Muscle of leg (tissue), 16 donors: ENCODE measurements around the gene NFS1. TPM values are rescaled to one million over a fixed set of nuclear protein-coding genes. Genes with fewer than 3 reads are reported as not detected.
"Not testable (repeated sequence)": the region's sequence is repeated elsewhere in the genome, so short reads cannot be mapped to it uniquely, and the experiment has no call there.

Experiments
- DNase-seq: peaks from one replicate; pipeline ENCODE4 v3.0.0; 2013
- H3K27ac ChIP-seq: one replicate; pipeline ENCODE4 v1.5.1; 2013; ENCODE audit warnings: mild to moderate bottlenecking, low read length, control low read depth
- H3K27me3 ChIP-seq: one replicate; pipeline ENCODE4 v1.6.1; 2013; ENCODE audit warnings: low read length; ENCODE audit not compliant: control insufficient read depth, insufficient read depth
- H3K36me3 ChIP-seq: one replicate; pipeline ENCODE4 v1.6.1; 2013; ENCODE audit warnings: low read length; ENCODE audit not compliant: control insufficient read depth, insufficient read depth
- H3K4me1 ChIP-seq: one replicate; pipeline ENCODE4 v1.6.1; 2013; ENCODE audit warnings: low read length; ENCODE audit not compliant: control insufficient read depth, insufficient read depth
- H3K4me3 ChIP-seq: one replicate; pipeline ENCODE4 v1.5.1; 2013; ENCODE audit warnings: low read length, control low read depth
- H3K9me3 ChIP-seq: replicated peaks from 2 replicates; pipeline ENCODE4 v1.6.1; 2013; ENCODE audit warnings: low read depth, low read length; ENCODE audit not compliant: control insufficient read depth
- WGBS: methylation state at CpG from one replicate; pipeline ENCODE4 v1.1.5; 2013; ENCODE audit warnings: missing lambda C conversion rate; ENCODE audit not compliant: insufficient coverage; 5-methylcytosine and 5-hydroxymethylcytosine counted together
- long read RNA-seq, 11 donors: transcript quantifications; one replicate each; lab custom pipeline, GENCODE V29; 2026
- polyA plus RNA-seq, 8 donors: library from polyadenylated mRNA; unstranded; fragments of 120-200 nt; gene quantifications; one replicate each; pipeline versions ENCODE4 v1.2.1 to v1.2.3, GENCODE V29; 2013; ENCODE audit warnings: inconsistent platforms in 1 of 8, low replicate concordance in 1 of 8; ENCODE audit not compliant: insufficient read length in 8 of 8, insufficient read depth in 1 of 8
- total RNA-seq: library from RNA; stranded (reverse); fragments of 120-200 nt; gene quantifications from one replicate; pipeline ENCODE4 v1.2.4, GENCODE V29; 2013

Gene NFS1
- 14.1 TPM for total RNA-seq
- polyA plus RNA-seq: 10 to 100 TPM; 12.8 to 18.3 (median 14.2) TPM
- long read RNA-seq, donor 1, partial matches to known transcripts: 0 of 2 reads
- long read RNA-seq, donor 1, other reads (novel, unspliced or antisense): 0 of 2 reads
- long read RNA-seq, donor 2: 0 reads
- long read RNA-seq, donor 3, partial matches to known transcripts: 0 of 2 reads
- long read RNA-seq, donor 3, other reads (novel, unspliced or antisense): 0 of 2 reads
- long read RNA-seq, donor 4, partial matches to known transcripts: 0 of 2 reads
- long read RNA-seq, donor 4, other reads (novel, unspliced or antisense): 0 of 2 reads
- long read RNA-seq, donor 5, transcript NFS1-203 (13 exons, 3,012 nt): major isoform, 5 of 6 reads
- long read RNA-seq, donor 5, partial matches to known transcripts: 0 of 6 reads
- long read RNA-seq, donor 5, other reads (novel, unspliced or antisense): 0 of 6 reads
- long read RNA-seq, donor 6, partial matches to known transcripts: 180 of 721 reads
- long read RNA-seq, donor 6, other reads (novel, unspliced or antisense): 538 of 721 reads
- long read RNA-seq, donor 7, partial matches to known transcripts: 0 of 2 reads
- long read RNA-seq, donor 7, other reads (novel, unspliced or antisense): 0 of 2 reads
- long read RNA-seq, donor 8, partial matches to known transcripts: 0 of 3 reads
- long read RNA-seq, donor 8, other reads (novel, unspliced or antisense): 0 of 3 reads
- long read RNA-seq, donor 9, partial matches to known transcripts: 0 of 2 reads
- long read RNA-seq, donor 9, other reads (novel, unspliced or antisense): 0 of 2 reads
- long read RNA-seq, donor 10, partial matches to known transcripts: 0 of 3 reads
- long read RNA-seq, donor 10, other reads (novel, unspliced or antisense): 0 of 3 reads
- long read RNA-seq, donor 11, partial matches to known transcripts: 0 of 6 reads
- long read RNA-seq, donor 11, other reads (novel, unspliced or antisense): 0 of 6 reads

GRCh38 chr20:35699127-35699956 is at the start of gene NFS1, which contains the start of gene ROMO1:
Gene NFS1, minus strand, starts transcription at chr20:35699352. Its CDS starts 64 bp downstream, at chr20:35699288.
Gene ROMO1, plus strand, starts transcription at chr20:35699405. Its CDS starts 228 bp downstream, at chr20:35699633.
- Histone ChIP-seq H3K4me1 (peaks cover 11% of the 10 kb centered on the region), H3K27me3 (no peaks in the 10 kb centered on the region), H3K4me3 (peak within 1 kb of the TSS; percentile 96), H3K27ac (peak within 1 kb of the TSS; percentile 96), H3K9me3 (no peaks in the 10 kb centered on the region), H3K36me3 (peaks cover 24% of the 10 kb centered on the region)
- peak; percentile 95 for DNase-seq
- WGBS: under 1% methylated on average over 76 of the region's 81 CpGs

- not testable (repeated sequence) for H3K9me3 ChIP-seq, H3K4me1 ChIP-seq, DNase-seq, H3K36me3 ChIP-seq, H3K4me3 ChIP-seq, H3K27ac ChIP-seq, H3K27me3 ChIP-seq
- 83% methylated on average over 1 of the region's 3 CpGs for WGBS
These were observed 45.3 kb upstream of the NFS1 start for GRCh38 chr20:35744492-35744841.

- peaks cover 7% of the 10 kb centered on the region for H3K4me1 ChIP-seq
- DNase-seq: peak; percentile 49
- H3K27me3 ChIP-seq: no peaks in the 10 kb centered on the region
- H3K27ac ChIP-seq: peak overlapping the region; percentile 97
- no peak overlapping the region for H3K4me3 ChIP-seq
- whole genome bisulfite sequencing: 72% methylated on average over 6 of the region's 15 CpGs
- H3K9me3 ChIP-seq: no peaks in the 10 kb centered on the region
- H3K36me3 ChIP-seq: peaks cover 10% of the 10 kb centered on the region
These were observed 44.7 kb upstream of the NFS1 start for GRCh38 chr20:35743693-35744491.

- DNase-seq: peak; percentile 48
These were observed 43.8 kb upstream of the NFS1 start for GRCh38 chr20:35742741-35743523.

GRCh38 chr20:35741892-35742740 is 43.0 kb upstream of the NFS1 start, which contains the start of gene RBM39:
Gene RBM39, minus strand, starts transcription at chr20:35742260. Its CDS starts 1,386 bp downstream, at chr20:35740874.
- peaks cover 25% of the 10 kb centered on the region for H3K36me3 ChIP-seq
- WGBS: 0% methylated on average over 55 of the region's 66 CpGs
- H3K9me3 ChIP-seq: no peaks in the 10 kb centered on the region
- peak within 1 kb of the TSS; percentile 100 for H3K27ac ChIP-seq
- H3K4me1 ChIP-seq: peaks cover 7% of the 10 kb centered on the region
- DNase-seq: peak; percentile 100
- peak within 1 kb of the TSS; percentile 98 for H3K4me3 ChIP-seq
- no peaks in the 10 kb centered on the region for H3K27me3 ChIP-seq

More at GRCh38 chr20:35742741-35743523, 43.8 kb upstream of the NFS1 start:
- Histone ChIP-seq H3K9me3 (no peaks in the 10 kb centered on the region), H3K27me3 (no peaks in the 10 kb centered on the region), H3K4me3 (peak overlapping the region; percentile 71), H3K27ac (peak overlapping the region; percentile 97), H3K36me3 (peaks cover 19% of the 10 kb centered on the region), H3K4me1 (peaks cover 7% of the 10 kb centered on the region)
- 20% methylated on average over 3 of the region's 8 CpGs for WGBS

GRCh38 chr20:35739294-35740163 is 40.4 kb upstream of the NFS1 start:
- Histone ChIP-seq H3K27ac (no peak overlapping the region), H3K4me3 (no peak overlapping the region), H3K4me1 (peaks cover 7% of the 10 kb centered on the region), H3K9me3 (no peaks in the 10 kb centered on the region), H3K27me3 (no peaks in the 10 kb centered on the region), H3K36me3 (peaks cover 40% of the 10 kb centered on the region)
- DNase-seq: peak; percentile 16
- WGBS: 96% methylated on average over 4 of the region's 7 CpGs

GRCh38 chr20:35738410-35739179 is 39.4 kb upstream of the NFS1 start:
- Histone ChIP-seq H3K27ac (no peak overlapping the region), H3K27me3 (no peaks in the 10 kb centered on the region), H3K36me3 (peaks cover 47% of the 10 kb centered on the region), H3K4me3 (no peak overlapping the region), H3K9me3 (no peaks in the 10 kb centered on the region), H3K4me1 (peaks cover 7% of the 10 kb centered on the region)
- no CpG with 5 or more reads among the region's 4 CpGs for WGBS
- DNase-seq: no peak
